MCF 10A (cell line): ENCODE data around the gene MLF2. TPM values are rescaled to one million over a fixed set of nuclear protein-coding genes. Genes with fewer than 3 reads are reported as not detected.

Experiments used
- Bru-seq: library from RNA; stranded (reverse); fragments of 400-500 nt; gene quantifications from one replicate; lab custom pipeline; 2021; lab: Mats Ljungman, UMichigan
- BruChase-seq, 2 experiments: library from RNA; stranded (reverse); fragments of 400-500 nt; gene quantifications; one replicate each; lab custom pipeline; 2021; lab: Mats Ljungman, UMichigan
- BruUV-seq: library from RNA; stranded (reverse); fragments of 400-500 nt; replicated peaks from 2 replicates; lab custom pipeline; 2021; lab: Mats Ljungman, UMichigan
- CTCF ChIA-PET: fragments of 300-600 bp; sonication (Branson Sonifier 250); formaldehyde crosslinking; extraction: SDS; loops from one replicate; lab custom pipeline; 2021; ENCODE audit warnings: antibody characterized with exemption, inconsistent platforms; lab: Yijun Ruan, JAX
- POLR2A ChIA-PET: fragments of 300-600, 350-650 bp; sonication (Branson Sonifier 250); formaldehyde crosslinking; extraction: SDS; loops from one replicate; lab custom pipeline; 2020; ENCODE audit warnings: antibody characterized with exemption, inconsistent platforms; lab: Yijun Ruan, JAX
- DNase-seq: peaks from one replicate; pipeline ENCODE4 v3.0.0-alpha.2; 2018; ENCODE audit not compliant: unreplicated experiment
- H3K27ac Mint-ChIP-seq: one replicate; pipeline ENCODE4 v1.8.0; 2022; ENCODE audit warnings: mild to moderate bottlenecking, low read depth, mixed read lengths; ENCODE audit not compliant: unreplicated experiment
- H3K27me3 Mint-ChIP-seq: one replicate; pipeline ENCODE4 v1.8.0; 2022; ENCODE audit warnings: mixed read lengths; ENCODE audit not compliant: insufficient read depth, unreplicated experiment
- H3K36me3 Mint-ChIP-seq: one replicate; pipeline ENCODE4 v1.8.0; 2022; ENCODE audit warnings: mild to moderate bottlenecking, moderate library complexity, mixed read lengths; ENCODE audit not compliant: insufficient read depth, unreplicated experiment
- H3K4me1 Mint-ChIP-seq: one replicate; pipeline ENCODE4 v1.8.0; 2022; ENCODE audit warnings: mixed read lengths; ENCODE audit not compliant: insufficient read depth, unreplicated experiment
- H3K4me3 Mint-ChIP-seq: one replicate; pipeline ENCODE4 v1.8.0; 2022; ENCODE audit warnings: mild to moderate bottlenecking, moderate library complexity, mixed read lengths; ENCODE audit not compliant: unreplicated experiment
- H3K9me3 Mint-ChIP-seq: one replicate; pipeline ENCODE4 v1.8.0; 2022; ENCODE audit warnings: mixed read lengths; ENCODE audit not compliant: unreplicated experiment
- CTCF ChIP-seq: fragments of 200-600 bp; IDR thresholded peaks from one replicate; pipeline ENCODE4 v1.8.0; 2022; ENCODE audit warnings: antibody characterized with exemption, mild to moderate bottlenecking; ENCODE audit not compliant: unreplicated experiment
- intact Hi-C: fragments of 100-400 bp; cut with micrococcal nuclease; formaldehyde crosslinking; loops from 2 replicates; pipeline ENCODE4 v1.14.1; 2022
- long read RNA-seq: library from polyadenylated mRNA; stranded (forward); transcript quantifications from one replicate; pipeline ENCODE4 v2.0.0, GENCODE V29; 2022
- total RNA-seq: library from RNA; stranded (reverse); gene quantifications from 2 replicates; pipeline ENCODE4 v1.2.3, GENCODE V29; 2022

Gene MLF2
- total RNA-seq (151 and 162 TPM in 2 replicates), Bru-seq, nascent RNA (percentile 59 among the genes with signal in this experiment), BruChase-seq, experiment 1, labeled RNA remaining after a 6-hour chase (percentile 86 among the genes with signal in this experiment), BruChase-seq, experiment 2, labeled RNA remaining after a 2-hour chase (percentile 69 among the genes with signal in this experiment)
- long read RNA-seq, transcript MLF2-201 (9 exons, 1,969 nt), result major isoform, 474 of 513 reads
- long read RNA-seq, partial matches to known transcripts, result 27 of 513 reads
- long read RNA-seq, other reads (novel, unspliced or antisense), result 12 of 513 reads

GRCh38 chr12:6752921-6753771 lies at the start of gene MLF2:
Gene MLF2, minus strand, starts transcription at chr12:6753141. Its CDS starts 807 bp downstream, at chr12:6752334.
- no peaks in the 10 kb centered on the region for H3K9me3 Mint-ChIP-seq
- peak within 1 kb of the TSS; percentile 92 for H3K27ac Mint-ChIP-seq
- ChIA-PET POLR2A (interaction anchor here (0.6 to 4.5 kb wide), 35 partner anchors 9 to 210 kb away, joined by 3 to 119 read pairs (median 6); partner anchors contain the start of genes CDCA3, COPS7A, LAG3 and PTMS), CTCF (interaction anchor here (0.6 to 5.6 kb wide), 50 partner anchors 8 to 409 kb away, joined by 3 to 174 read pairs (median 5); partner anchors contain the start of genes CD4, CDCA3, COPS7A and GNB3)
- DNase-seq, result peak; percentile 99
- TF ChIP-seq CTCF, result no peak
- peaks cover 10% of the 10 kb centered on the region for H3K4me1 Mint-ChIP-seq
- H3K27me3 Mint-ChIP-seq, result no peaks in the 10 kb centered on the region
- peak within 1 kb of the TSS; percentile 95 for H3K4me3 Mint-ChIP-seq
- TSS peak; percentile 78 for BruUV-seq
- intact Hi-C loops, result loop anchor here (1.0 to 2.0 kb wide), 7 partner anchors 13 to 136 kb away; partner anchors contain the start of genes PTMS and ZNF384
- peaks cover 34% of the 10 kb centered on the region for H3K36me3 Mint-ChIP-seq

- Mint-ChIP-seq H3K27ac (no peak overlapping the region), H3K9me3 (no peaks in the 10 kb centered on the region), H3K36me3 (no peaks in the 10 kb centered on the region), H3K4me1 (no peaks in the 10 kb centered on the region), H3K4me3 (no peak overlapping the region), H3K27me3 (peaks cover 26% of the 10 kb centered on the region)
- no TSS peak for BruUV-seq
- no peak for TF ChIP-seq CTCF
- CTCF ChIA-PET, result interaction anchor here (0.6 to 1.0 kb wide), 4 partner anchors 9 to 180 kb away, joined by 4 to 5 read pairs (median 4); no protein-coding TSS in a partner anchor
- POLR2A ChIA-PET, result no interaction called here
- no peak for DNase-seq
- intact Hi-C loops, result no loop called here
Observed at GRCh38 chr12:6799147-6799546, 46.2 kb upstream of the MLF2 start.

- Mint-ChIP-seq H3K27me3 (peaks cover 48% of the 10 kb centered on the region), H3K9me3 (no peaks in the 10 kb centered on the region), H3K27ac (no peak overlapping the region), H3K36me3 (no peaks in the 10 kb centered on the region), H3K4me3 (no peak overlapping the region), H3K4me1 (no peaks in the 10 kb centered on the region)
- POLR2A ChIA-PET, result no interaction called here
- intact Hi-C loops, result no loop called here
- TF ChIP-seq CTCF, result no peak
- CTCF ChIA-PET, result interaction anchor here (0.7 to 1.8 kb wide), 3 partner anchors 18 to 115 kb away, joined by 3 to 4 read pairs (median 4); no protein-coding TSS in a partner anchor
- DNase-seq, result no peak
- BruUV-seq, result no TSS peak
Observed at GRCh38 chr12:6796576-6796975, 43.6 kb upstream of the MLF2 start.
